Fibroblast of lung (primary cell): ENCODE measurements around the gene HOXA13. TPM values are rescaled to one million over a fixed set of nuclear protein-coding genes. Genes with fewer than 3 reads are reported as not detected.

Experiments used
- DNase-seq, 2 donors: peaks; one replicate each; pipeline versions ENCODE4 v3.0.0 to v3.0.0-alpha.2; 2010; ENCODE audit warnings: low read depth in 2 of 2
- H2AFZ ChIP-seq: 2 replicates; pipeline ENCODE4 v1.5.1; 2012; ENCODE audit warnings: low read length, control low read depth, inconsistent platforms
- H3K27ac ChIP-seq: 2 replicates; pipeline ENCODE4 v1.5.1; 2011; ENCODE audit warnings: low read length, control low read depth; ENCODE audit not compliant: insufficient read depth
- H3K27me3 ChIP-seq: 2 replicates; pipeline ENCODE4 v1.5.1; 2011; ENCODE audit warnings: mild to moderate bottlenecking, low read length; ENCODE audit not compliant: control insufficient read depth, insufficient read depth
- H3K36me3 ChIP-seq: 2 replicates; pipeline ENCODE4 v1.5.1; 2011; ENCODE audit warnings: low read length; ENCODE audit not compliant: control insufficient read depth, insufficient read depth
- H3K4me1 ChIP-seq: 2 replicates; pipeline ENCODE4 v1.5.1; 2011; ENCODE audit warnings: low read length; ENCODE audit not compliant: control insufficient read depth, insufficient read depth; ENCODE audit errors: extremely low read depth
- H3K4me2 ChIP-seq: 2 replicates; pipeline ENCODE4 v1.5.1; 2011; ENCODE audit warnings: low read length, control low read depth; ENCODE audit not compliant: insufficient read depth; ENCODE audit errors: extremely low read depth
- H3K4me3 ChIP-seq, 4 experiments: fragments of 200-600 bp in 1 of 4; sonication (generic) in 1 of 4; replicated peaks in 1 of 4; 2 replicates each; pipeline ENCODE4 v1.5.1; 2011 to 2016; ENCODE audit warnings: low read length in 4 of 4, low read depth in 3 of 4, mild to moderate bottlenecking in 3 of 4, control low read depth in 2 of 4, inconsistent platforms in 1 of 4, mixed read lengths in 1 of 4; ENCODE audit not compliant: insufficient read depth in 1 of 4; ENCODE audit errors: control extremely low read depth in 1 of 4
- H3K79me2 ChIP-seq: 2 replicates; pipeline ENCODE4 v1.5.1; 2012; ENCODE audit warnings: mild to moderate bottlenecking, low read length, inconsistent platforms; ENCODE audit not compliant: control insufficient read depth, insufficient read depth
- H3K9ac ChIP-seq: 2 replicates; pipeline ENCODE4 v1.5.1; 2011; ENCODE audit warnings: mild to moderate bottlenecking, low read length, control low read depth; ENCODE audit not compliant: insufficient read depth
- H3K9me3 ChIP-seq: 2 replicates; pipeline ENCODE4 v1.5.1; 2012; ENCODE audit warnings: low read depth, low read length; ENCODE audit not compliant: control insufficient read depth, insufficient read depth
- H4K20me1 ChIP-seq: 2 replicates; pipeline ENCODE4 v1.5.1; 2011; ENCODE audit warnings: low read length; ENCODE audit not compliant: control insufficient read depth, insufficient read depth; ENCODE audit errors: extremely low read depth
- EZH2 ChIP-seq: IDR thresholded peaks from 2 replicates; pipeline ENCODE4 v1.5.1; 2012; ENCODE audit warnings: low read length, control low read depth, mild to moderate bottlenecking; ENCODE audit errors: missing control alignments
- polyA plus RNA-seq, 2 donors: library from polyadenylated mRNA; depleted of rRNA in 1 of 2; stranded (reverse) in 1 of 2; unstranded in 1 of 2; fragments of >200 nt; gene quantifications; 2 replicates each; pipeline ENCODE4 v1.2.1, GENCODE V29; 2011 to 2012; ENCODE audit warnings: missing spikeins in 1 of 2
- total RNA-seq: library from RNA; depleted of rRNA; stranded (reverse); fragments of >200 nt; gene quantifications from 2 replicates; pipeline ENCODE4 v1.2.1, GENCODE V29; 2014
- TF ChIP-seq, protein P1 (sequence below), 2 donors: IDR thresholded peaks in 1 of 2; conservative IDR thresholded peaks in 1 of 2; 1 replicate in 1 of 2; 2 replicates in 1 of 2; pipeline ENCODE4 v1.5.1; 2011 to 2012; ENCODE audit warnings: low read length in 2 of 2, control low read depth in 1 of 2, inconsistent platforms in 1 of 2, low read depth in 1 of 2, mild to moderate bottlenecking in 1 of 2

Gene HOXA13
- total and polyA plus RNA-seq, 2 donors (not counting 1 experiment from before 2014, with no cell fraction given), result not detected

DNA sequence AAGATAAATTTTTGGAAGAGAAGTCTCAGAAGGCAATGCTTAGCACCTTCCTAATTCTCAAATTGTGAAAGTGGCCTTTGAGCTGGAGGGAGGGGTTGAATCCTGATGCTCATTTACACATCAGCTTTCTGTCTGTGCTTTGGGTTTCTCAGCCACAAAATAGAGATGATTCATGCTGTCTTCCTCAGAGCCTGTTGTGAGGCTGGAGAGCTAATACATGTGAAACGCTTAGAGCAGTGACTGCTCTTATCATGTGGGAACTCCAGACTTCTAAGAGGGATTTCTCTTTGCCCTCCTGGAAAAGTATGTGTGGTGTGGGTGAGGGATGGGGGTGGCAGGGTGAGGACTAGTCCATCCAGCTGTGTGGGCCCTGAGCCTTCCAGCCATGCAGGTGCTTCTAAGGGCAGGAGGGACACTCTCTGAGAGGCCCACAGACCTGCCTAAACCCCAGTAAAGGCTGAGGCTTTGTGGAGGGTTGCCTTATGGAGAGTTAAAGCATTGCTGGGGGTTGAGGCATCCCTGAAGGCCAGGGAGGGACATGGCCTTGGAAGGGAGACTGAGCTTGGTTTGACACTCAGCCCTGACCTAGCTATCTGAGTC is 37.9 kb upstream of the HOXA13 start:
- TF ChIP-seq, protein P1, sequence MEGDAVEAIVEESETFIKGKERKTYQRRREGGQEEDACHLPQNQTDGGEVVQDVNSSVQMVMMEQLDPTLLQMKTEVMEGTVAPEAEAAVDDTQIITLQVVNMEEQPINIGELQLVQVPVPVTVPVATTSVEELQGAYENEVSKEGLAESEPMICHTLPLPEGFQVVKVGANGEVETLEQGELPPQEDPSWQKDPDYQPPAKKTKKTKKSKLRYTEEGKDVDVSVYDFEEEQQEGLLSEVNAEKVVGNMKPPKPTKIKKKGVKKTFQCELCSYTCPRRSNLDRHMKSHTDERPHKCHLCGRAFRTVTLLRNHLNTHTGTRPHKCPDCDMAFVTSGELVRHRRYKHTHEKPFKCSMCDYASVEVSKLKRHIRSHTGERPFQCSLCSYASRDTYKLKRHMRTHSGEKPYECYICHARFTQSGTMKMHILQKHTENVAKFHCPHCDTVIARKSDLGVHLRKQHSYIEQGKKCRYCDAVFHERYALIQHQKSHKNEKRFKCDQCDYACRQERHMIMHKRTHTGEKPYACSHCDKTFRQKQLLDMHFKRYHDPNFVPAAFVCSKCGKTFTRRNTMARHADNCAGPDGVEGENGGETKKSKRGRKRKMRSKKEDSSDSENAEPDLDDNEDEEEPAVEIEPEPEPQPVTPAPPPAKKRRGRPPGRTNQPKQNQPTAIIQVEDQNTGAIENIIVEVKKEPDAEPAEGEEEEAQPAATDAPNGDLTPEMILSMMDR (conservative IDR thresholded peaks at IDR 0.05 in 1 of 2, IDR thresholded peaks at IDR 0.05 in 1 of 2; ENCODE audit: low read depth in 1 of 2, low read length in 2 of 2), result no peak
- no peak for TF ChIP-seq EZH2
- H3K79me2 ChIP-seq, result no peaks in the 10 kb centered on the region
- no peaks in the 10 kb centered on the region for H3K9me3 ChIP-seq
- H4K20me1 ChIP-seq, result no peaks in the 10 kb centered on the region
- no peak overlapping the region for H3K4me3 ChIP-seq
- no peak overlapping the region for H3K4me2 ChIP-seq
- H3K27ac ChIP-seq, result no peak overlapping the region
- H3K4me1 ChIP-seq, result no peaks in the 10 kb centered on the region
- DNase-seq, result peak in 1 of 2 donors; percentile 16
- no peaks in the 10 kb centered on the region for H3K36me3 ChIP-seq
- no peak overlapping the region for H3K9ac ChIP-seq
- H2AFZ ChIP-seq, result no peak overlapping the region
- peaks cover 75% of the 10 kb centered on the region for H3K27me3 ChIP-seq

DNA sequence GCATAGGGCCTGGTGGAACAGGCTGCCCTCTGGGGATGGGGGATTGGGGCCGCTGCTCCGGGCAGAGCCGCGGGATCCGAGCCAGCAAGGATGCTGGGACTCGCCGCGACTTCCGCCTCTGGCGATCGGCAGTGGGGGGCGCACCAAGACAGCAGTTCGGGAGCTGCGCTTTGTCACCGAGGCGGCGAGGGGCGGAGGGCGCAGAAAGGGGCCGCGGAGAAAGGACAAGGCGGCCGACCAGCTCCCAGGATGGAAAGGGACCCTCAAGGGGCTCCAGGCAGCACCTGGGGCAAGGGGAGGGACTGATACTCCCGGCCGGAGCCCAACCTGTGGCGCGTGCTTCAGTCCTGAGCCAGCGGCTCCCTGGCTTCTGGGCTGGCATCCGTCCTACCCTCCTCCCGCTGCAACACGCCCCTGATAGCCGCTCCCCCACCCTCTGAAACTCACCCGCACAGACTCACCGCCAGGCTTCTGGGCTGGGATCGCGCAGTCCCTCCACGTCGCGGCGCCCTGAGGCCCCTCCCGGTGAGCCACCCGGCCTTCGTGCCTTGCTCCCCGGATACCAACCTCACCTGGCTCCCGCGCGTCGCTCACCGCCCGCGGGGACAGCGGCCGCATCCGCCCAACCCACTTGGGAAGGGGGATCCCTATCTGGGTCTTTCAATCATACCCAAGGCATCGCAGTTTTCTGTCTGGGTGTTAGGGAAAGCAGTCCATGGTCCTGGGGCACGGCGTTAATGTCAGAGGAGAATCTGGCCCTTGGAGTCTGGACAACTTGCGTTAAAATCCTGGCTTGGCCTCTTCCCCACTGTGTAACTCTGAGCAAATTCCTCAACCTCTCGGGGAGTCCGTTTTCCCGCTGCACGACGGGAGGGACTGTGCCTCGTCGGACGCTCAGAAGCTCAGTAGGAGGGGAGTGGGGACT is 35.8 kb upstream of the HOXA13 start:
- Histone ChIP-seq H3K4me1 (no peaks in the 10 kb centered on the region), H3K9ac (no peak overlapping the region), H4K20me1 (no peaks in the 10 kb centered on the region), H3K79me2 (no peaks in the 10 kb centered on the region), H2AFZ (peak overlapping the region; percentile 33), H3K9me3 (no peaks in the 10 kb centered on the region), H3K27me3 (peaks cover 53% of the 10 kb centered on the region), H3K27ac (no peak overlapping the region), H3K4me2 (peak overlapping the region; percentile 59), H3K4me3 (peak overlapping the region; percentile 22 to 48 (median 36)), H3K36me3 (no peaks in the 10 kb centered on the region)
- TF ChIP-seq, protein P1 (conservative IDR thresholded peaks at IDR 0.05 in 1 of 2, IDR thresholded peaks at IDR 0.05 in 1 of 2; ENCODE audit: low read depth in 1 of 2, low read length in 2 of 2), result peak in 1 of 2 donors; percentile 25
- peak; percentile 67 for TF ChIP-seq EZH2
- DNase-seq, result peak in 1 of 2 donors; percentile 10

DNA sequence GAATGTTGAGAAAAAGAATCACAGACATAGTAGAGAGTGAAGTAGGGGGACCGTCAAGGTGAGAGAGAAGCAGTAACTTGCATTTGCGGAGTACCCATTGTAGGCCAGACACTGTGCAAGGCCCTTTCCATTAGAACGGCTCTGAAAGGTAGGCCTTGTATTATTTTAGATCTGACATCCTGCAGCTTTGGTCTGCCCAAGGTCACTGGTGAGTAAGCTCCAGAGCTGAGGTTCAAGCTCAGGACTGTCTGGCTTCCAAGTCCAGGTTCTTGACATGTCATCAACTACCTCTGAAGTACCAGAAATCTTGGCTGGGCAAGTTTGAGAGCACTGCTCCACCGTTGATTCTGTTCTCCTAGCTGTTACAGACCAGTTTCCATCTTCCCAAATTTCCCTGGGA is 29.6 kb upstream of the HOXA13 start:
- H3K4me3 ChIP-seq, result no peak overlapping the region
- no peak overlapping the region for H3K27ac ChIP-seq
- H2AFZ ChIP-seq, result no peak overlapping the region
- H3K36me3 ChIP-seq, result no peaks in the 10 kb centered on the region
- H4K20me1 ChIP-seq, result no peaks in the 10 kb centered on the region
- no peaks in the 10 kb centered on the region for H3K9me3 ChIP-seq
- H3K4me2 ChIP-seq, result no peak overlapping the region
- TF ChIP-seq, protein P1 (conservative IDR thresholded peaks at IDR 0.05 in 1 of 2, IDR thresholded peaks at IDR 0.05 in 1 of 2; ENCODE audit: low read depth in 1 of 2, low read length in 2 of 2), result no peak
- no peak for TF ChIP-seq EZH2
- no peak overlapping the region for H3K9ac ChIP-seq
- no peak for DNase-seq
- no peaks in the 10 kb centered on the region for H3K4me1 ChIP-seq
- H3K79me2 ChIP-seq, result no peaks in the 10 kb centered on the region
- H3K27me3 ChIP-seq, result peaks cover 27% of the 10 kb centered on the region
